OCI-LY7 (cell line): ENCODE results near the gene UBE2M.

Source experiments
- EZH2phosphoT487 ChIP-seq: fragments of 200-600 bp; sonication (generic); IDR thresholded peaks from 2 replicates; pipeline ENCODE4 v1.6.1; 2018; ENCODE audit warnings: low read depth, borderline replicate concordance, mild to moderate bottlenecking, mixed run types, antibody characterized with exemption, low read length, moderate library complexity, mixed read lengths
- TF ChIP-seq, protein P1 (sequence below): fragments of 200-600 bp; sonication (generic); conservative IDR thresholded peaks from 2 replicates; pipeline ENCODE4 v1.5.1; 2014; ENCODE audit warnings: mild to moderate bottlenecking, antibody characterized with exemption, low read length, moderate library complexity, mixed read lengths

DNA sequence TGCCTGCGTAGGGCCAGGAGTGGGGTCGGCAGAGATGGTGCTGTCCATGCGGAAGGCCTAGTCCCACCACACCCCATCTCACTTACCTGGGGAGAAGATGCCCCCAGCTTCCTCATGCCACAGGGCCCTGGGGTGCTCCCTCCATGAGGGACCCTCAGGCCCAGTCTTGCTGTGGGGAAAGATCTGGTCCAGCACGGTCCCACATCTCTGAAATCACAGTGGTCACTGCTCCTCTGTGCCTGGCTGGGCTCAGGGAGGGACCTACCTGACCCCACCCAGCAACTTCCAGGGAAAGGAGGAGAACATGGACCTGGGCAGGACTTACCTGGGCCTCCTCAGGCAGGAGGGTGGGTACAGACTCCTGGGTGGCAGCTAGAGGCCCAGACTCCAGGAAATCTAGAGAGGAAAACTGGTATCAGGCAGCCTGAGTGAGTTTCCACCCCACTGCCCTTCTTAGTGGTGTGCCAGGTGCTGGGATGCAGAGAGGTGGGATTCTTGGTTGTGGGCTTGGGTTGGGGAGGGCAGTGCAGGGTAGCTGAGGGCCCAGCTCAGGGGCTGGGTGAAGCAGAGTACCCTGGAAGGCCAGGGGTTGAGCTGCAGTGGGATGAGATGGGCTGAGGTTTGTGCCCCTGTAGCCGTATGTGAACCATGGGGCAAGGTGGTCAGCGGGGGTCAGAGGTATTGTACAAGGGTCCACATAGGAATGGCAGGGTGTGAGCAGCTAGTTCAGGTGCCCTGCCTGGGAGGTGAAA, 11.0 kb upstream of the UBE2M start:
- TF ChIP-seq, protein P1, sequence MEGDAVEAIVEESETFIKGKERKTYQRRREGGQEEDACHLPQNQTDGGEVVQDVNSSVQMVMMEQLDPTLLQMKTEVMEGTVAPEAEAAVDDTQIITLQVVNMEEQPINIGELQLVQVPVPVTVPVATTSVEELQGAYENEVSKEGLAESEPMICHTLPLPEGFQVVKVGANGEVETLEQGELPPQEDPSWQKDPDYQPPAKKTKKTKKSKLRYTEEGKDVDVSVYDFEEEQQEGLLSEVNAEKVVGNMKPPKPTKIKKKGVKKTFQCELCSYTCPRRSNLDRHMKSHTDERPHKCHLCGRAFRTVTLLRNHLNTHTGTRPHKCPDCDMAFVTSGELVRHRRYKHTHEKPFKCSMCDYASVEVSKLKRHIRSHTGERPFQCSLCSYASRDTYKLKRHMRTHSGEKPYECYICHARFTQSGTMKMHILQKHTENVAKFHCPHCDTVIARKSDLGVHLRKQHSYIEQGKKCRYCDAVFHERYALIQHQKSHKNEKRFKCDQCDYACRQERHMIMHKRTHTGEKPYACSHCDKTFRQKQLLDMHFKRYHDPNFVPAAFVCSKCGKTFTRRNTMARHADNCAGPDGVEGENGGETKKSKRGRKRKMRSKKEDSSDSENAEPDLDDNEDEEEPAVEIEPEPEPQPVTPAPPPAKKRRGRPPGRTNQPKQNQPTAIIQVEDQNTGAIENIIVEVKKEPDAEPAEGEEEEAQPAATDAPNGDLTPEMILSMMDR = no peak
- no peak for TF ChIP-seq EZH2phosphoT487
